HG03025 (cell line): ENCODE data around the gene GSTP1.
A peak's percentile ranks its signal among the peaks of the same experiment; 100 is the strongest.
"Not testable (repeated sequence)": the region's sequence is repeated elsewhere in the genome, so short reads cannot be mapped to it uniquely, and the experiment has no call there.

ENCODE experiments used
- ATAC-seq: cut with Tn5 transposase; IDR thresholded peaks from one replicate; pipeline ENCODE4 v1.9.1; 2021; ENCODE audit warnings: mild to moderate bottlenecking, moderate library complexity; ENCODE audit not compliant: unreplicated experiment, low FRiP score

GSTP1 gene

GRCh38 chr11:67613313-67613959, 29.8 kb downstream of the GSTP1 start:
- ATAC-seq = no peak

- peak; percentile 53 for ATAC-seq
Measured at GRCh38 chr11:67613960-67614715, 30.5 kb downstream of the GSTP1 start.

- ATAC-seq = no peak
Measured at GRCh38 chr11:67614730-67615714, 31.4 kb downstream of the GSTP1 start.

- ATAC-seq = no peak
Measured at GRCh38 chr11:67615728-67616430, 32.3 kb downstream of the GSTP1 start.

- no peak for ATAC-seq
Measured at GRCh38 chr11:67616431-67617242, 33.0 kb downstream of the GSTP1 start.

GRCh38 chr11:67617243-67617953, 33.8 kb downstream of the GSTP1 start:
- ATAC-seq = no peak

- not testable (repeated sequence) for ATAC-seq
Measured at GRCh38 chr11:67618901-67619659, 35.5 kb downstream of the GSTP1 start.

- ATAC-seq = not testable (repeated sequence)
Measured at GRCh38 chr11:67619683-67620618, 36.3 kb downstream of the GSTP1 start.

- not testable (repeated sequence) for ATAC-seq
Measured at GRCh38 chr11:67620621-67621020, 37.0 kb downstream of the GSTP1 start.

GRCh38 chr11:67621928-67622327, 38.3 kb downstream of the GSTP1 start:
- ATAC-seq = not testable (repeated sequence)

- not testable (repeated sequence) for ATAC-seq
Measured at GRCh38 chr11:67622905-67623304, 39.3 kb downstream of the GSTP1 start.

- not testable (repeated sequence) for ATAC-seq
Measured at GRCh38 chr11:67623795-67624194, 40.2 kb downstream of the GSTP1 start.

- ATAC-seq = not testable (repeated sequence)
Measured at GRCh38 chr11:67626131-67626833, 42.7 kb downstream of the GSTP1 start.

GRCh38 chr11:67626970-67627369, 43.4 kb downstream of the GSTP1 start:
- ATAC-seq = no peak

GRCh38 chr11:67627441-67627811, 43.8 kb downstream of the GSTP1 start:
- no peak for ATAC-seq
